Stimulated activated CD4-positive, alpha-beta T cell treated with anti-CD3 and anti-CD28 coated beads, TNF-alpha, amount 100 ng/mL, for 1 hour (primary cell): ENCODE data around the gene CYP4F11.
"Not testable (repeated sequence)": the region's sequence is repeated elsewhere in the genome, so short reads cannot be mapped to it uniquely, and the experiment has no call there.

Source experiments
- DNase-seq, 3 donors: peaks; one replicate each; pipeline ENCODE4 v3.0.0-alpha.2; 2020; ENCODE audit warnings: low read depth in 3 of 3, low spot score in 1 of 3

Gene CYP4F11

GRCh38 chr19:15923702-15924101 lies 10.6 kb downstream of the CYP4F11 start:
- DNase-seq, result no peak

GRCh38 chr19:15922021-15922420 lies 12.3 kb downstream of the CYP4F11 start:
- no peak for DNase-seq

- no peak for DNase-seq
Observed at GRCh38 chr19:15919243-15919642, 15.1 kb downstream of the CYP4F11 start.

GRCh38 chr19:15915109-15915508 lies 19.2 kb downstream of the CYP4F11 start:
- no peak for DNase-seq

- DNase-seq, result no peak
Observed at GRCh38 chr19:15913830-15914229, 20.5 kb downstream of the CYP4F11 start.

GRCh38 chr19:15913384-15913783 lies 20.9 kb downstream of the CYP4F11 start:
- no peak for DNase-seq

GRCh38 chr19:15911599-15912235 lies 22.6 kb downstream of the CYP4F11 start:
- no peak for DNase-seq

GRCh38 chr19:15905026-15905425 lies 29.3 kb downstream of the CYP4F11 start:
- DNase-seq, result no peak

GRCh38 chr19:15902898-15903297 lies 31.4 kb downstream of the CYP4F11 start:
- DNase-seq, result not testable (repeated sequence)

- DNase-seq, result no peak
Observed at GRCh38 chr19:15902254-15902653, 32.1 kb downstream of the CYP4F11 start.

- DNase-seq, result no peak
Observed at GRCh38 chr19:15900504-15900903, 33.8 kb downstream of the CYP4F11 start.

- not testable (repeated sequence) for DNase-seq
Observed at GRCh38 chr19:15900032-15900431, 34.3 kb downstream of the CYP4F11 start.

- DNase-seq, result not testable (repeated sequence)
Observed at GRCh38 chr19:15899561-15899960, 34.8 kb downstream of the CYP4F11 start.

- DNase-seq, result no peak
Observed at GRCh38 chr19:15897738-15898276, 36.5 kb downstream of the CYP4F11 start, which contains the start of gene CYP4F2. CYP4F2 (minus strand) TSS chr19:15898074; CDS start chr19:15897611, 463 bp downstream.

- no peak for DNase-seq
Observed at GRCh38 chr19:15897026-15897737, 37.1 kb downstream of the CYP4F11 start.

- DNase-seq, result no peak
Observed at GRCh38 chr19:15895876-15896430, 38.4 kb downstream of the CYP4F11 start.

- no peak for DNase-seq
Observed at GRCh38 chr19:15894359-15894758, 40.0 kb downstream of the CYP4F11 start.

GRCh38 chr19:15893477-15893876 lies 40.9 kb downstream of the CYP4F11 start:
- no peak for DNase-seq

- no peak for DNase-seq
Observed at GRCh38 chr19:15892012-15892411, 42.3 kb downstream of the CYP4F11 start.

GRCh38 chr19:15891434-15891833 lies 42.9 kb downstream of the CYP4F11 start:
- DNase-seq, result no peak

- DNase-seq, result not testable (repeated sequence)
Observed at GRCh38 chr19:15889339-15889738, 45.0 kb downstream of the CYP4F11 start.

- DNase-seq, result no peak
Observed at GRCh38 chr19:15885919-15886318, 48.4 kb downstream of the CYP4F11 start.
